ENCODE data around the gene RECQL. TPM values are rescaled to one million over a fixed set of nuclear protein-coding genes. Genes with fewer than 3 reads are reported as not detected.
"Not testable (repeated sequence)": the region's sequence is repeated elsewhere in the genome, so short reads cannot be mapped to it uniquely, and the experiment has no call there.

The RECQL gene
- polyA plus RNA-seq, 1 donor from 2014 or later = 64.3 TPM

DNA sequence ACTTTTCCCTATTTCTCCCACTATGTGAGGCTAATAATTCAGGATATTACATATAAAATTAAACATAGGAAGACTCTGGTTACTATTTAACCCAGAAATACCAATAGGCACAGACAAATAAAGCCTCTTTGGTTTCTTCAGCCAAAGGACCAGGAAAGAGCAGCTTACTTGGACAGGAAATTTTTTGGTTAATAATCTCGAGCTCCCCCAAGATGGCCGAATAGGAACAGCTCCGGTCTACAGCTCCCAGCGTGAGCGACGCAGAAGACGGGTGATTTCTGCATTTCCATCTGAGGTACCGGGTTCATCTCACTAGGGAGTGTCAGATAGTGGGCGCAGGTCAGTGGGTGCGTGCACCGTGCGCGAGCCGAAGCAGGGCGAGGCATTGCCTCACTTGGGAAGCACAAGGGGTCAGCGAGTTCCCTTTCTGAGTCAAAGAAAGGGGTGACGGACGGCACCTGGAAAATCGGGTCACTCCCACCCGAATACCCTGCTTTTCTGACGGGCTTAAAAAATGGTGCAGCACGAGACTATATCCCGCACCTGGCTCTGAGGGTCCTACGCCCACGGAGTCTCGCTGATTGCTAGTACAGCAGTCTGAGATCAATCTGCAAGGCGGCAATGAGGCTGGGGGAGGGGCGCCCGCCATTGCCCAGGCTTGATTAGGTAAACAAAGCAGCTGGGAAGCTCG, 82.3 kb downstream of the RECQL start:
- H3K4me3 Mint-ChIP-seq, H3K9me3 Mint-ChIP-seq, H3K27ac Mint-ChIP-seq, H3K4me1 Mint-ChIP-seq, H3K36me3 Mint-ChIP-seq, H3K27me3 Mint-ChIP-seq: not testable (repeated sequence)

Other genes with a start within 250 kb of the RECQL start
- not detected for gene SLCO1A2, start 166.7 kb downstream of the RECQL start, polyA plus RNA-seq
- gene IAPP, start 128.7 kb downstream of the RECQL start, polyA plus RNA-seq = not detected
- gene PYROXD1, start 64.0 kb downstream of the RECQL start, polyA plus RNA-seq = 15.9 TPM
- 23.2 TPM for gene GOLT1B, start 154 bp upstream of the RECQL start, polyA plus RNA-seq
- gene SPX, start 24.7 kb upstream of the RECQL start, polyA plus RNA-seq = 1.6 TPM
- not detected for gene GYS2, start 103.2 kb upstream of the RECQL start, polyA plus RNA-seq
- gene LDHB, start 156.2 kb upstream of the RECQL start, polyA plus RNA-seq = 429 TPM

Data from IgD-negative memory B cell (primary cell).